Duodenal mucosa (tissue), 2 donors: Measurements from ENCODE around the gene LDB2.

Source experiments
- H3K27ac ChIP-seq: one replicate; pipeline ENCODE4 v1.7.0; 2013; ENCODE audit warnings: low read depth, low read length
- H3K27me3 ChIP-seq, 2 donors: one replicate each; pipeline ENCODE4 v1.7.0; 2013; ENCODE audit warnings: low read length in 2 of 2, control low read depth in 1 of 2; ENCODE audit not compliant: insufficient read depth in 2 of 2, control insufficient read depth in 1 of 2
- H3K36me3 ChIP-seq, 2 donors: one replicate each; pipeline ENCODE4 v1.7.0; 2013; ENCODE audit warnings: low read length in 2 of 2, control low read depth in 1 of 2; ENCODE audit not compliant: insufficient read depth in 2 of 2, control insufficient read depth in 1 of 2
- H3K4me1 ChIP-seq, 2 donors: one replicate each; pipeline ENCODE4 v1.7.0; 2013; ENCODE audit warnings: low read length in 2 of 2, control low read depth in 1 of 2; ENCODE audit not compliant: insufficient read depth in 2 of 2, control insufficient read depth in 1 of 2
- H3K4me3 ChIP-seq, 2 donors: one replicate each; pipeline ENCODE4 v1.7.0; 2013; ENCODE audit warnings: low read length in 2 of 2, low read depth in 1 of 2
- H3K9ac ChIP-seq, 2 donors: one replicate each; pipeline ENCODE4 v1.7.0; 2013; ENCODE audit warnings: low read length in 2 of 2, low read depth in 1 of 2
- H3K9me3 ChIP-seq, 2 donors: one replicate each; pipeline ENCODE4 v1.7.0; 2013; ENCODE audit warnings: low read length in 2 of 2, control low read depth in 1 of 2; ENCODE audit not compliant: control insufficient read depth in 1 of 2

The LDB2 gene

GRCh38 chr4:16585053-16585452 lies 313.4 kb downstream of the LDB2 start:
- H3K36me3 ChIP-seq: no peaks in the 10 kb centered on the region
- no peak overlapping the region for H3K4me3 ChIP-seq
- H3K27me3 ChIP-seq: no peaks in the 10 kb centered on the region
- H3K9ac ChIP-seq: no peak overlapping the region
- H3K4me1 ChIP-seq: no peaks in the 10 kb centered on the region
- H3K9me3 ChIP-seq: peaks cover 0 to 2% of the 10 kb centered on the region in 2 donors
- H3K27ac ChIP-seq: no peak overlapping the region

GRCh38 chr4:16583764-16584163 lies 314.7 kb downstream of the LDB2 start:
- H3K36me3 ChIP-seq: no peaks in the 10 kb centered on the region
- peaks cover 0 to 2% of the 10 kb centered on the region in 2 donors for H3K9me3 ChIP-seq
- no peaks in the 10 kb centered on the region for H3K27me3 ChIP-seq
- no peak overlapping the region for H3K4me3 ChIP-seq
- no peak overlapping the region for H3K9ac ChIP-seq
- H3K4me1 ChIP-seq: no peaks in the 10 kb centered on the region
- H3K27ac ChIP-seq: no peak overlapping the region

- Histone ChIP-seq H3K27me3 (no peaks in the 10 kb centered on the region), H3K9ac (no peak overlapping the region), H3K4me1 (no peaks in the 10 kb centered on the region), H3K9me3 (peaks cover 0 to 2% of the 10 kb centered on the region in 2 donors), H3K27ac (no peak overlapping the region), H3K36me3 (no peaks in the 10 kb centered on the region), H3K4me3 (no peak overlapping the region)
Observed at GRCh38 chr4:16582526-16582925, 315.9 kb downstream of the LDB2 start.

GRCh38 chr4:16582036-16582435 lies 316.4 kb downstream of the LDB2 start:
- Histone ChIP-seq H3K4me3 (no peak overlapping the region), H3K36me3 (no peaks in the 10 kb centered on the region), H3K4me1 (no peaks in the 10 kb centered on the region), H3K9ac (no peak overlapping the region), H3K27me3 (no peaks in the 10 kb centered on the region), H3K9me3 (peaks cover 0 to 2% of the 10 kb centered on the region in 2 donors), H3K27ac (no peak overlapping the region)

- Histone ChIP-seq H3K9ac (no peak overlapping the region), H3K4me3 (no peak overlapping the region), H3K36me3 (no peaks in the 10 kb centered on the region), H3K27ac (no peak overlapping the region), H3K9me3 (peaks cover 0 to 2% of the 10 kb centered on the region in 2 donors), H3K27me3 (no peaks in the 10 kb centered on the region), H3K4me1 (no peaks in the 10 kb centered on the region)
Observed at GRCh38 chr4:16581117-16581516, 317.3 kb downstream of the LDB2 start.

- no peaks in the 10 kb centered on the region for H3K27me3 ChIP-seq
- H3K4me3 ChIP-seq: no peak overlapping the region
- peaks cover 0 to 2% of the 10 kb centered on the region in 2 donors for H3K9me3 ChIP-seq
- H3K9ac ChIP-seq: no peak overlapping the region
- H3K4me1 ChIP-seq: no peaks in the 10 kb centered on the region
- H3K27ac ChIP-seq: no peak overlapping the region
- H3K36me3 ChIP-seq: no peaks in the 10 kb centered on the region
Observed at GRCh38 chr4:16580514-16580913, 317.9 kb downstream of the LDB2 start.

GRCh38 chr4:16579866-16580265 lies 318.6 kb downstream of the LDB2 start:
- Histone ChIP-seq H3K4me3 (no peak overlapping the region), H3K27me3 (no peaks in the 10 kb centered on the region), H3K9me3 (peaks cover 0 to 2% of the 10 kb centered on the region in 2 donors), H3K9ac (no peak overlapping the region), H3K27ac (no peak overlapping the region), H3K36me3 (no peaks in the 10 kb centered on the region), H3K4me1 (no peaks in the 10 kb centered on the region)

- no peak overlapping the region for H3K9ac ChIP-seq
- H3K4me3 ChIP-seq: no peak overlapping the region
- no peaks in the 10 kb centered on the region for H3K27me3 ChIP-seq
- H3K9me3 ChIP-seq: no peaks in the 10 kb centered on the region
- no peaks in the 10 kb centered on the region for H3K36me3 ChIP-seq
- H3K27ac ChIP-seq: no peak overlapping the region
- no peaks in the 10 kb centered on the region for H3K4me1 ChIP-seq
Observed at GRCh38 chr4:16577177-16577576, 321.3 kb downstream of the LDB2 start.

- Histone ChIP-seq H3K27ac (no peak overlapping the region), H3K36me3 (no peaks in the 10 kb centered on the region), H3K4me1 (no peaks in the 10 kb centered on the region), H3K4me3 (no peak overlapping the region), H3K9me3 (no peaks in the 10 kb centered on the region), H3K27me3 (no peaks in the 10 kb centered on the region), H3K9ac (no peak overlapping the region)
Observed at GRCh38 chr4:16574981-16575380, 323.5 kb downstream of the LDB2 start.

- Histone ChIP-seq H3K9ac (no peak overlapping the region), H3K4me1 (no peaks in the 10 kb centered on the region), H3K36me3 (no peaks in the 10 kb centered on the region), H3K27me3 (no peaks in the 10 kb centered on the region), H3K27ac (no peak overlapping the region), H3K4me3 (no peak overlapping the region), H3K9me3 (no peaks in the 10 kb centered on the region)
Observed at GRCh38 chr4:16573739-16574138, 324.7 kb downstream of the LDB2 start.

- Histone ChIP-seq H3K4me3 (no peak overlapping the region), H3K9me3 (no peaks in the 10 kb centered on the region), H3K9ac (no peak overlapping the region), H3K27ac (no peak overlapping the region), H3K27me3 (no peaks in the 10 kb centered on the region), H3K36me3 (no peaks in the 10 kb centered on the region), H3K4me1 (no peaks in the 10 kb centered on the region)
Observed at GRCh38 chr4:16573206-16573605, 325.2 kb downstream of the LDB2 start.
